ENCODE data around the gene TBX21. TPM values are rescaled to one million over a fixed set of nuclear protein-coding genes. Genes with fewer than 3 reads are reported as not detected.

The TBX21 gene
- total and polyA plus RNA-seq, 10 of the 15 experiments (the other 5 are each of a cell fraction or from before 2014, with no cell fraction given): 0.63 to 9.6 (median 5.0) TPM

DNA sequence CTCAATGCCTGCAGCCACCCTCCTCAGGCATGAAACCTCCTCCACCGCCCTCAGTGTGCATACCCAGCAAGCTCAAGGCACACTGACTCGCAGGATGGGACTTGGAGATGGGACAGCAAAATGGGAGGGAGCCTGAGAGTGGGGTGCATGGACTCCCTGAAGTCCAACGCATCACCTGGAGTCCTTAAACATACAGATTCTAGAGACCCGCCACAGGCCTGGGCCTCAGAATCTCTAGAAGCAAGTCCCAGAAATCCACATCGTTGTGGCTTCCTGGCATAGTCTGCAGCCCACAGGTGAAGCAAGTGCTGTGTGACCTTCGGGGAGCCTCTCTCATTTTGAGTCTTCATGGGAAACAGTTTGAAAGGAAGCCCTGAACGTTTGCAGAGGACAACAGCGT lies 3.6 kb upstream of the TBX21 start:
- no peak overlapping the region for H3K9ac ChIP-seq (ENCODE audit: control insufficient read depth, insufficient read depth, low read length)
- H3K9me3 ChIP-seq (replicated peaks; ENCODE audit: control insufficient read depth, insufficient read depth, low read length): no peaks in the 10 kb centered on the region
- H3K27ac ChIP-seq (ENCODE audit: control insufficient read depth, insufficient read depth): no peak overlapping the region
- in situ Hi-C loops (cut with MboI): no loop called here
- intact Hi-C loops (cut with micrococcal nuclease; ENCODE audit: unreplicated experiment): no loop called here
- H3K79me2 ChIP-seq (ENCODE audit: control insufficient read depth, insufficient read depth, low read length): peaks cover 14% of the 10 kb centered on the region
- WGBS (ENCODE audit: insufficient coverage, insufficient replicate concordance, low lambda C conversion rate, missing lambda C conversion rate): 18% methylated on average over 8 of the region's 8 CpGs
- H3K4me2 ChIP-seq (ENCODE audit: control insufficient read depth, insufficient read depth): no peak overlapping the region
- TF ChIP-seq MLLT1 (IDR thresholded peaks at IDR 0.05): no peak
- TF ChIP-seq GATAD2B (conservative IDR thresholded peaks at IDR 0.05; ENCODE audit: low read depth): no peak
- no peak for TF ChIP-seq POLR2A (IDR thresholded peaks at IDR 0.05; ENCODE audit: low read depth, low read length)
- no peak for TF ChIP-seq ZSCAN29 (IDR thresholded peaks at IDR 0.05)
- TF ChIP-seq SMAD1 (IDR thresholded peaks at IDR 0.05; ENCODE audit: low read depth, partially characterized antibody): no peak
- TF ChIP-seq SMARCA5 (IDR thresholded peaks at IDR 0.05): no peak
- TF ChIP-seq NR2C2 (IDR thresholded peaks at IDR 0.05; ENCODE audit: borderline replicate concordance, control insufficient read depth, insufficient read length, low read depth): no peak
- no peak for TF ChIP-seq EP300 (IDR thresholded peaks at IDR 0.05; ENCODE audit: borderline replicate concordance in 1 of 2, control insufficient read depth in 1 of 2, low read depth in 2 of 2, low read length in 2 of 2)
- TF ChIP-seq FOXK2 (IDR thresholded peaks at IDR 0.05): no peak
- TF ChIP-seq BMI1 (IDR thresholded peaks at IDR 0.05; ENCODE audit: borderline replicate concordance): no peak
- no peak for TF ChIP-seq SPI1 (IDR thresholded peaks at IDR 0.05; ENCODE audit: borderline replicate concordance, insufficient read depth, low read depth, low read length)
- TF ChIP-seq, protein P1, sequence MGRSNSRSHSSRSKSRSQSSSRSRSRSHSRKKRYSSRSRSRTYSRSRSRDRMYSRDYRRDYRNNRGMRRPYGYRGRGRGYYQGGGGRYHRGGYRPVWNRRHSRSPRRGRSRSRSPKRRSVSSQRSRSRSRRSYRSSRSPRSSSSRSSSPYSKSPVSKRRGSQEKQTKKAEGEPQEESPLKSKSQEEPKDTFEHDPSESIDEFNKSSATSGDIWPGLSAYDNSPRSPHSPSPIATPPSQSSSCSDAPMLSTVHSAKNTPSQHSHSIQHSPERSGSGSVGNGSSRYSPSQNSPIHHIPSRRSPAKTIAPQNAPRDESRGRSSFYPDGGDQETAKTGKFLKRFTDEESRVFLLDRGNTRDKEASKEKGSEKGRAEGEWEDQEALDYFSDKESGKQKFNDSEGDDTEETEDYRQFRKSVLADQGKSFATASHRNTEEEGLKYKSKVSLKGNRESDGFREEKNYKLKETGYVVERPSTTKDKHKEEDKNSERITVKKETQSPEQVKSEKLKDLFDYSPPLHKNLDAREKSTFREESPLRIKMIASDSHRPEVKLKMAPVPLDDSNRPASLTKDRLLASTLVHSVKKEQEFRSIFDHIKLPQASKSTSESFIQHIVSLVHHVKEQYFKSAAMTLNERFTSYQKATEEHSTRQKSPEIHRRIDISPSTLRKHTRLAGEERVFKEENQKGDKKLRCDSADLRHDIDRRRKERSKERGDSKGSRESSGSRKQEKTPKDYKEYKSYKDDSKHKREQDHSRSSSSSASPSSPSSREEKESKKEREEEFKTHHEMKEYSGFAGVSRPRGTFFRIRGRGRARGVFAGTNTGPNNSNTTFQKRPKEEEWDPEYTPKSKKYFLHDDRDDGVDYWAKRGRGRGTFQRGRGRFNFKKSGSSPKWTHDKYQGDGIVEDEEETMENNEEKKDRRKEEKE (IDR thresholded peaks at IDR 0.05): no peak
- H3K4me3 ChIP-seq: no peak overlapping the region
- peaks cover 6% of the 10 kb centered on the region for H3K4me1 ChIP-seq (ENCODE audit: control insufficient read depth, insufficient read depth, low read length)
- no peak for DNase-seq (ENCODE audit: low read depth, low spot score)
- FAIRE-seq: no peak
- H2AFZ ChIP-seq (ENCODE audit: control insufficient read depth, low read depth, low read length): no peak overlapping the region
- H3K36me3 ChIP-seq (ENCODE audit: control insufficient read depth in 2 of 2, insufficient read depth in 2 of 2, low read length in 1 of 2): no peaks in the 10 kb centered on the region
- no peaks in the 10 kb centered on the region for H4K20me1 ChIP-seq (ENCODE audit: control insufficient read depth, insufficient read depth)
- POLR2A ChIA-PET: no interaction called here
- SMC1A ChIA-PET (ENCODE audit: uncharacterized antibody, unreplicated experiment): interaction anchor here (7.0 kb wide), 1 partner anchor 12 kb away, joined by 56 read pairs; no protein-coding TSS in a partner anchor
- no peak for ATAC-seq
- CTCF ChIA-PET: interaction anchor here (0.8 to 17.1 kb wide), 2 partner anchors 15 to 30 kb away, joined by 3 to 242 read pairs; no protein-coding TSS in a partner anchor
- RAD21 ChIA-PET (ENCODE audit: unreplicated experiment): interaction anchor here (10.4 kb wide), 1 partner anchor 29 kb away, joined by 136 read pairs; no protein-coding TSS in a partner anchor
- BruUV-seq (replicated peaks): no TSS peak
- 0 out of 4 replicates have a peak, but pooled peaks cover 0 to 1% of the 10 kb centered on the region in 2 experiments for H3K27me3 ChIP-seq (replicated peaks in 1 of 2; ENCODE audit: control insufficient read depth in 2 of 2, insufficient read depth in 2 of 2, low read length in 1 of 2)

Measured in GM12878 (cell line).